HTERT RPE-1 (cell line): Measurements from ENCODE around the gene FGFRL1.

ENCODE experiments used
- in situ Hi-C: fragments of 300-500 bp; cut with MboI; formaldehyde crosslinking; loops from 4 replicates; pipeline ENCODE4 v1.14.3; 2020; ENCODE audit warnings: low sequenced_read_pairs

The FGFRL1 gene

GRCh38 chr4:1004071-1004418, 7.4 kb upstream of the FGFRL1 start:
- in situ Hi-C loops, result no loop called here

GRCh38 chr4:1004557-1005485, 6.6 kb upstream of the FGFRL1 start:
- in situ Hi-C loops, result no loop called here

DNA sequence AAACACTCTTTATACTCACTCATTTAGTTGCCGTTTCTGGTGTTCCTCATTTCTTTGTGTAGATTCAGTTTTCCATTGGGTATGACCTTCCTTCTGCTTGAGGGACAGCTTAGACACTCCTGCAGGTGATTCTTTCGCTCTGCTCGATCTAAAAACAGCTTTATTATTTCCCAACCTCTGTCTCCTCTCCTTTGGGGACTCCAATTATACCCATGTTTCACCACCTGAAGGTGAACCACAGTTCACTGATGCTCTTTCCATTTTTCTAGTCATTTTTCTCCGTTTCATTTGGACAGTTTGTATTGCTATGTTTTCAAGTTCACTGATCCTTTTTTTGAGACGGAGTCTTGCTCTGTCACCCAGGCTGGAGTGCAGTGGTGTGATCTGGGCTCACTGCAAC, 4.6 kb upstream of the FGFRL1 start:
- in situ Hi-C loops, result no loop called here

DNA sequence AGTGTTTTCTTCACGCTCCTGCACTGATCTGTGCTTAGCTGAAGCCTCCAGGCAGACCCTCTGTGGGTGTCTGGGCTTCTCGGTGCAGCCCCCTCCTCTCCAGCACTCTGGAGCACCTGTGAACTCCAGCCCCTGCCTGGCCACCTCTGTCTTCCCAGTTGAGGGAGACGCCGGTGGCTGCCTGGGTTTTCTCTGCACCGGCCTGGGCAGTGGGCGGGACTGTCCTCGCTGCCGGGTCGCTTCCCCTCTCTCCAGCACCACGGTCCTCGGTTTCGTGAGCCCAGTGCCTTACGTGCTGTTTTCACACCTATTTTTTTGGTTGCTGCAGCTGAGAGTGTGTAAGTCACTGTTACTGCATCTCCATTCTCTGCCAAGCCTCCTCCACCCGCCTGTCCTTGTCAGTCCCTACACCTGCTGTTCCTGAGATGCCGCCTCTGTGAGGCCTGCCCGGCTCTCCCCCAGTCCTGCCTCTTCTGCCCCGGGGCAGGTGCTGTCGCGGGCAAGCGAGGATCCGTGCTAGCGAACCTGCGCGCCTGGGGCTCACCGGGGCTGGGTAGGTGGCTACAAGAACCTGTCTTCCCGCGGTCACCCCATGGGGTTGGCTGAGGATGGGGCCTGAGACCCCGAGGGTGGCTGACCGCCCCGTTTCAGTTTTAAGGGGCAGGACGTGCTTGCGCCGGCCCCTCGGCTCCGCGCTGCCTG, 2.4 kb upstream of the FGFRL1 start:
- in situ Hi-C loops, result no loop called here

- in situ Hi-C loops, result no loop called here
These were observed 1.7 kb upstream of the FGFRL1 start for GRCh38 chr4:1009542-1010394.

- in situ Hi-C loops, result no loop called here
These were observed 918 bp upstream of the FGFRL1 start for GRCh38 chr4:1010395-1011021.

- in situ Hi-C loops, result no loop called here
These were observed 224 bp downstream of the FGFRL1 start for GRCh38 chr4:1011666-1012033.

DNA sequence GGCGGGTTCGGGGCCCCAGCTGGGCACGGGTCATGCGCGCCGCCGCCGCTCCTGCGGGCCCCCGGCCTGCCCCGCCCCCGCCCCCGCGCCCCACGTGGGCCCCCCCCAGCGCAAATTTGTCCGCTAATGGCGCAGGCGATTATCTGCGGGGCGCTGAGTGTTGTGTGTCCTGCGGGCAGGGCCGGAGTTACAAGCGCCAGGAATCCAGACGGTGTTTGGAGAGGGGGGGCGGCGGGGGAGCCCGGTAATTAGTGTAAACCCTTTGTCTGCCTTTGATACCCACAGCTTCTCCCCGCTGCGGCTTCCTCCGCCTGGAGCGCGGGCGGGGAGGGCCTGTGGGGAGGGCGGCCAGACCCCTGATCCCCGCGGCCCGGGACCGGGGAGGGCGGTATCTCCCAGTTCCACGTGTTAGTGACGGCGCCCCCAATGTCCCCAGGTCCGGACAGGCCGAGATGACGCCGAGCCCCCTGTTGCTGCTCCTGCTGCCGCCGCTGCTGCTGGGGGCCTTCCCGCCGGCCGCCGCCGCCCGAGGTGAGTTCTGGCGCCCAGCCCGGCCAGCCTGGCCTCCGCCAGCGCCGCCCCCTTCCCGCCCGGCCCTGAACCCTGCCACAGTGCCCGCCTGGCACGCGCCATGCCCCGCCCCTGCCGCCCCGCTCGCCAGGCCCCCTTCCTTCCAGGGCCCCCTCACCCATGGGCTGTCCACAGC, 761 bp downstream of the FGFRL1 start:
- in situ Hi-C loops, result no loop called here

GRCh38 chr4:1013225-1014073, 2.0 kb downstream of the FGFRL1 start:
- in situ Hi-C loops, result no loop called here

DNA sequence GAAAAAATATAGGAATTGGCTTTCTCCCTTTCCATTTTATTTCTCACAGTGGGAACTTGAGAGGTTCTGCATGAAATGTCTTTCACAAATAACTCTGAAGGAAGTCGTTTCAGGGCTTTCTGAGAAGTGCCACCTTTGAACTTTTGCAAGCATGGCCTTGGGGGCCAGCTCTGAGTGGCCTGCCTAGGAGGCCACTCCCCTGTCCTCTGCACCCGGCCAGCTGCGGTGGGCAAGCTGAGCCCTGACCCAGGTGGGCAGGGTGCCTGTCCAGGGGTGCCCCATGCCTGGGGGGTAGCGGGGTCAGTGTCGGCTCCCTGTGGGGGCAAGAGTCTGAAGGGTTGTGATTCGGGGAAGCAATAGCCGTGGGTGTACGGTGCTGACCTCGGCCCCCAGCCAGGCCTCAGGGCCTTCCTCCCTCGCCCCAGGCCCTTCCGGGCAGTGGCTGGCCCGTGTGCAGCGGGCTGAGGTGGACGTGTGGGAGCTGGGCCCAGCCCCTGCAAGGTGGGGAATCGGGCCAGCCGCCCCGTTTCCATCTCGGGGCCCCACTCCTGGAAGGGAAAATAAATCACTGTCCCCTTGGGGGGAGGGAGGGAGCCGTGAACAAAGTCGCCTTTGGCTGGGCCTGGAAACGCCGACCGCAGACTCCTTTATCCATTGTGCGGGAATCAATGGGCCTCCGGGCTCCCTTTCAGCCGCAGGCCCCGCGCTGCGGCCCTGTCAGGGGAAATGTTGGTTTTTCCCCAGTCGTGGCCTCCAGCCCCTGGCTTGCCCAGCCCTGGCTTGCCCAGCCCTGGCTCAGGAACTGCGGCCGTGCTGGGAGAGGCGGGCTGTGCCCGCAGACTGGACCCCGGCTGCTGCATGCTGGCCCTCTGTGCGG, 3.1 kb downstream of the FGFRL1 start:
- in situ Hi-C loops, result no loop called here

DNA sequence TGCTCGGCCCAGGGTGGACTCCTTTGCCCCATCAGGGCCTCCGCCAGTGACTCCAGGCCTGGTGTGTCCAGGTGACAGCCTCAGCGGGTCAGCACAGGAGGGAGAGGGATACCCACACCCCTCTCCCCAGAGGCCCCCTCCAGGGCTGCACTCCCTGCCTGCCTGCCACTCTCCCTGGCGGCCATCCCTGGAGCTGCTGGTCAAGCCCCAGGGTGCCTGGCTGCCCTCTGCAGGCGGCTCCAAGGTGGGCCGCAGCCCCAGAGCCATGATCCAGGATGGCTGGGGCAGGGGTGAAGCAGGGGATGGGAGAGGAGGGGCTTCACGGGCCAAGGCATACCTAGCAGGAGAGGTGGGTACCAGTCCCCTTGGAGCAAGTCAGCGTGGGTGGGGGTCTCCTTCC, 3.8 kb downstream of the FGFRL1 start:
- in situ Hi-C loops, result no loop called here

GRCh38 chr4:1015746-1016145, 4.3 kb downstream of the FGFRL1 start:
- in situ Hi-C loops, result no loop called here

DNA sequence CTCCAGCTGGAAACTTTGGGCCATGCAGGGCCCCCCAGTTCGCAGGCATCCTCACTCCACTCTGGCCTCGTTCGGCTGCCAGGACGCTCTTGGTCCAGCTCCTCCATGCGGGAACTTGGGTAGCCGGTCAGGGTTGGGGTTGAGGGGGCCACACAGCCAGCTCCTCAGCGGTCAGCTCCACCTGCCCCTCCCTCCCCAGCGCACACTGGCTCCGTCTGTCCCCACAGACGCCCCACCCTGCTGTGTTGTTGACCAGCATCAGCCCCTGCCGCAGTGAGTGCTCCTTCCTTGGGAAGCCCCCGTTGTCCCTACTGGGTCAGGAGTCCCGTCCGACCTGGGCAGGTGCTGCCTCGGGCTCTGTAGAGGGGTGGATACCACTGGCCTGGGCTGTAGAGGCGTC, 5.8 kb downstream of the FGFRL1 start:
- in situ Hi-C loops, result no loop called here

GRCh38 chr4:1017706-1018105, 6.3 kb downstream of the FGFRL1 start:
- in situ Hi-C loops, result no loop called here

DNA sequence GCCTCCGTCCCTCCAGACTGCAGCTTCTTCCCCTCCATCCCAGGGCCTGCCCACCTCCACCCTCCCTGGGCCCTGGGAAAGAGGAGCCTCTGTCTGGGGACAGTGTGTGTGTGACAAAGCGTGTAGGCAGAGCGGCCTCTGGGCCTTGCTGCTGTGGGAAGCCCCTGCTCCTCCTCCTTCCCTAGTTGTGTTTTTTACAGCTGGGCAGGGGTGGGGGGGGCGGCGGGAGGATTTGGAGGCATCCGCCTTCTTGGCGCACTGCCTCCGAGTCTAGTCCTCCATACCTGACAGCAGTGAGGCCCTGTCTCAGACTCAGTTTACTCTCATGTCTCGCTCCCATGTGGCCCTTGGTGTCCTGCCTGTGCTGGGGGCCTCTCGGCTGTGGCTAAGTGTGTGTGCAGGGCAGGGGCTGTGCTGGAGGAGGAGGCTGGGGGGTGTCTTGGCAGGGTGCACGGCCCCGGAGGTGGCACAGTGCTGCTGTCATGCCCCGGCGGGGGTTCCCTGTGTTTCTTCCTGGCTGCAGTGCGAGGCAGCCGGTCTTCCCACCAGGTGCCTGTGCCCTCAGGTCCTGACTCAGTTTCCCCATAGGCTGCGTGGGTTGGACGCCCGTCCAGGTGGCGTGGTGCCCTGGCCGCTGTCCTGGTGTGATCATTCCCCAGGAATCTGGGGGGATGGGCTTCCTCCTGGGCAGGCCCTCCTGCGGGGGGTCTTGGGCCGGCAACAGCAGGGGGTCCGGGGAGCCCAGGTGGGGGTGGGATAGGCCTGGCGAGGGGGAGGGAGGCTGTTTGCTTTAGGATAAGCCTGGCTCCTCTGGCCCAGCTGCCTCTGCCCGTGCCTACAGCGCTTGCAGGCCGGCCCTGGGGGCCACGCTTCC, 7.0 kb downstream of the FGFRL1 start:
- in situ Hi-C loops, result no loop called here

- in situ Hi-C loops, result no loop called here
These were observed 7.9 kb downstream of the FGFRL1 start for GRCh38 chr4:1019320-1019719.

GRCh38 chr4:1019729-1020470, 8.5 kb downstream of the FGFRL1 start:
- in situ Hi-C loops, result no loop called here
